Central memory CD8-positive, alpha-beta T cell (primary cell): ENCODE results near the gene ERBB2.
"Not testable (repeated sequence)": the region's sequence is repeated elsewhere in the genome, so short reads cannot be mapped to it uniquely, and the experiment has no call there.

Experiments used
- ATAC-seq: fragments of 150-1000 bp; cut with Tn5 transposase; replicated peaks from 2 replicates; pipeline ENCODE4 v1.10.0; 2022; ENCODE audit warnings: mild to moderate bottlenecking, moderate FRiP score, moderate number of reproducible peaks; ENCODE audit not compliant: poor library complexity, severe bottlenecking; ENCODE audit errors: extremely low read depth
- DNase-seq, 2 donors: peaks; one replicate each; pipeline ENCODE4 v3.0.0; 2021; ENCODE audit warnings: low spot score in 2 of 2
- H3K27ac Mint-ChIP-seq: one replicate; pipeline ENCODE4 v1.8.0; 2022; ENCODE audit warnings: low read depth, mild to moderate bottlenecking, moderate library complexity, mixed read lengths
- H3K27me3 Mint-ChIP-seq: one replicate; pipeline ENCODE4 v1.8.0; 2022; ENCODE audit warnings: mixed read lengths
- H3K36me3 Mint-ChIP-seq: one replicate; pipeline ENCODE4 v1.8.0; 2022; ENCODE audit warnings: mild to moderate bottlenecking, moderate library complexity, mixed read lengths; ENCODE audit not compliant: insufficient read depth
- H3K4me1 Mint-ChIP-seq: one replicate; pipeline ENCODE4 v1.8.0; 2022; ENCODE audit warnings: mixed read lengths
- H3K4me3 Mint-ChIP-seq: one replicate; pipeline ENCODE4 v1.8.0; 2022; ENCODE audit warnings: mild to moderate bottlenecking, moderate library complexity, mixed read lengths
- H3K9me3 Mint-ChIP-seq: one replicate; pipeline ENCODE4 v1.8.0; 2022; ENCODE audit warnings: mixed read lengths

ERBB2 gene

GRCh38 chr17:39722104-39722503 lies 22.2 kb downstream of the ERBB2 start:
- no peak for ATAC-seq
- no peaks in the 10 kb centered on the region for H3K9me3 Mint-ChIP-seq

DNA sequence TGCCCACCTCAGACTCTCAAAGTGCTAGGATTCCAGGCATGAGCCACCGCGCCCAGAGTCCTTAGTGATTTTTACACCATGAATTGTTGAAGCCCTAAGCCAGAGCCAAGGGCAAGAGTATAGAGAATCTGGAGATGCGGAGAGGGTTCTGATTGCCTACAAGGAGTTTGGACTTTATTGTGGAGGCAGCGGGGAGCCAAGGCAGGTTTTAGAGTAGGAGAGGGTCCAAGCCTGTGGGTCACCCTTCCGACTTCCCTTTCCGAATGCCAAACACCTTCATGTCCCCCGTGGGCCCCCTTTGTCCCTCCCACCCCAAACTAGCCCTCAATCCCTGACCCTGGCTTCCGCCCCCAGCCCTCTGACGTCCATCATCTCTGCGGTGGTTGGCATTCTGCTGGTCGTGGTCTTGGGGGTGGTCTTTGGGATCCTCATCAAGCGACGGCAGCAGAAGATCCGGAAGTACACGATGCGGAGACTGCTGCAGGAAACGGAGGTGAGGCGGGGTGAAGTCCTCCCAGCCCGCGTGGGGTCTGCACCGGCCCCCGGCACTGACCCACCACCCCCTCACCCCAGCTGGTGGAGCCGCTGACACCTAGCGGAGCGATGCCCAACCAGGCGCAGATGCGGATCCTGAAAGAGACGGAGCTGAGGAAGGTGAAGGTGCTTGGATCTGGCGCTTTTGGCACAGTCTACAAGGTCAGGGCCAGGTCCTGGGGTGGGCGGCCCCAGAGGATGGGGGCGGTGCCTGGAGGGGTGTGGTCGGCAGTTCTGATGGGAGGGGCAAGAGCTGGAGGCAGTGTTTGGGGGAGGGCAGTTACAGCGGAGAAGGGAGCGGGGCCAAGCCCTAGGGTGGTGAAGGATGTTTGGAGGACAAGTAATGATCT lies 23.3 kb downstream of the ERBB2 start:
- H3K4me3 Mint-ChIP-seq, result no peak overlapping the region

More at GRCh38 chr17:39722104-39722503, 22.2 kb downstream of the ERBB2 start:
- Mint-ChIP-seq H3K27ac (no peak overlapping the region), H3K4me1 (peaks cover 3% of the 10 kb centered on the region), H3K4me3 (no peak overlapping the region), H3K36me3 (peaks cover 3% of the 10 kb centered on the region), H3K27me3 (no peaks in the 10 kb centered on the region)
- no peak for DNase-seq

DNA sequence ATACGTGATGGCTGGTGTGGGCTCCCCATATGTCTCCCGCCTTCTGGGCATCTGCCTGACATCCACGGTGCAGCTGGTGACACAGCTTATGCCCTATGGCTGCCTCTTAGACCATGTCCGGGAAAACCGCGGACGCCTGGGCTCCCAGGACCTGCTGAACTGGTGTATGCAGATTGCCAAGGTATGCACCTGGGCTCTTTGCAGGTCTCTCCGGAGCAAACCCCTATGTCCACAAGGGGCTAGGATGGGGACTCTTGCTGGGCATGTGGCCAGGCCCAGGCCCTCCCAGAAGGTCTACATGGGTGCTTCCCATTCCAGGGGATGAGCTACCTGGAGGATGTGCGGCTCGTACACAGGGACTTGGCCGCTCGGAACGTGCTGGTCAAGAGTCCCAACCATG lies 24.9 kb downstream of the ERBB2 start:
- Mint-ChIP-seq H3K4me3 (no peak overlapping the region), H3K36me3 (peaks cover 16% of the 10 kb centered on the region), H3K4me1 (peaks cover 22% of the 10 kb centered on the region), H3K27ac (no peak overlapping the region), H3K27me3 (no peaks in the 10 kb centered on the region), H3K9me3 (no peaks in the 10 kb centered on the region)
- no peak for DNase-seq
- ATAC-seq, result no peak

More for the DNA sequence above, 23.3 kb downstream of the ERBB2 start:
- Mint-ChIP-seq H3K4me1 (peaks cover 8% of the 10 kb centered on the region), H3K27ac (no peak overlapping the region), H3K27me3 (no peaks in the 10 kb centered on the region), H3K36me3 (peaks cover 8% of the 10 kb centered on the region), H3K9me3 (no peaks in the 10 kb centered on the region)
- ATAC-seq (no peak), DNase-seq (no peak)

- H3K4me3 Mint-ChIP-seq, result not testable (repeated sequence)
These were observed 26.1 kb downstream of the ERBB2 start for GRCh38 chr17:39725923-39726322.

DNA sequence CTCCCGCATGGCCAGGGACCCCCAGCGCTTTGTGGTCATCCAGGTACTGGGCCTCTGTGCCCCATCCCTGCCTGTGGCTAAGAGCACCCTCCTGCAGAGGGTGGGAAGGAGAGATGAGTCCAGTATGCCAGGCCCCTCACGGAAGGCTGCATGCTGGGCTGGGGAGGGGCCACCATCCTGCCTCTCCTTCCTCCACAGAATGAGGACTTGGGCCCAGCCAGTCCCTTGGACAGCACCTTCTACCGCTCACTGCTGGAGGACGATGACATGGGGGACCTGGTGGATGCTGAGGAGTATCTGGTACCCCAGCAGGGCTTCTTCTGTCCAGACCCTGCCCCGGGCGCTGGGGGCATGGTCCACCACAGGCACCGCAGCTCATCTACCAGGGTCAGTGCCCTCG lies 26.8 kb downstream of the ERBB2 start:
- ATAC-seq (no peak), DNase-seq (no peak)
- Mint-ChIP-seq H3K27me3 (no peaks in the 10 kb centered on the region), H3K36me3 (peaks cover 22% of the 10 kb centered on the region), H3K27ac (no peak overlapping the region), H3K9me3 (no peaks in the 10 kb centered on the region), H3K4me1 (peaks cover 26% of the 10 kb centered on the region), H3K4me3 (no peak overlapping the region)

More at GRCh38 chr17:39725923-39726322, 26.1 kb downstream of the ERBB2 start:
- DNase-seq, H3K27me3 Mint-ChIP-seq, H3K9me3 Mint-ChIP-seq, ATAC-seq: not testable (repeated sequence)
- peak overlapping the region; percentile 36 for H3K27ac Mint-ChIP-seq
- H3K36me3 Mint-ChIP-seq, result peaks cover 19% of the 10 kb centered on the region
- peaks cover 26% of the 10 kb centered on the region for H3K4me1 Mint-ChIP-seq

GRCh38 chr17:39727556-39727955 lies 27.7 kb downstream of the ERBB2 start:
- H3K27ac Mint-ChIP-seq, result no peak overlapping the region
- DNase-seq (no peak), ATAC-seq (no peak)
- peaks cover 22% of the 10 kb centered on the region for H3K36me3 Mint-ChIP-seq
- no peaks in the 10 kb centered on the region for H3K9me3 Mint-ChIP-seq
- H3K4me1 Mint-ChIP-seq, result peaks cover 26% of the 10 kb centered on the region
- H3K27me3 Mint-ChIP-seq, result no peaks in the 10 kb centered on the region
- no peak overlapping the region for H3K4me3 Mint-ChIP-seq

DNA sequence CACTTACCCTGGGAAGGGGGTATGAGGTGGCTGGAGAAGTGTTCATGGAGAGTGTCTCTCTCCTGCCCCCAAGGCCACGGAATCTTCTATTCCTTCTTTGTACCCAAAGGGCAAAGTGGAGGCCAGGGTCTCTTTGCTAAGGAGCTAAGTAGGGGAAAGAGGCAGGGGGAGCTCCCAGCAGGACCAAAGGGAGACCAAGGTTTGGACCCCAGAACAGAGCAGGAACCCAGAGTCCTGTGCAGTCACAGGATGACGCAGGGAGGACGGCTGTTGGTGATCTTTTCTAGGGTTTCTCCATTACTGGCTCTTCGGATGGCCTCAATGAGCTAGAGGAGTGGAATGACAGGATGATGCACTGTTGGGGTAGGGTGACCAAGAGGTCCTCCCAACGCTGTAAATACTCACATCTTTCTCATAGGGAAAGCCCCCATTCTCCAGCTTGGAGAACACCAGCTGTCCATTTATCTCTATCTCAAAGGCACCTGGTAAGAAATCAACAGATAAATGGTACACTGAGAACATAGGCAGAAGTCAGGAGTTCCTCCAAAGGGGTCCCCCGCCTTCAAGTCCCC lies 29.5 kb downstream of the ERBB2 start:
- H3K27me3 Mint-ChIP-seq, result no peaks in the 10 kb centered on the region
- H3K27ac Mint-ChIP-seq, result peak overlapping the region; percentile 87
- DNase-seq (no peak), ATAC-seq (no peak)
- peak overlapping the region; percentile 85 for H3K4me3 Mint-ChIP-seq
- no peaks in the 10 kb centered on the region for H3K9me3 Mint-ChIP-seq
- peaks cover 20% of the 10 kb centered on the region for H3K36me3 Mint-ChIP-seq
- H3K4me1 Mint-ChIP-seq, result peaks cover 26% of the 10 kb centered on the region

- ATAC-seq (peak; percentile 94), DNase-seq (peak; percentile 92 to 98)
- Mint-ChIP-seq H3K36me3 (peaks cover 20% of the 10 kb centered on the region), H3K9me3 (no peaks in the 10 kb centered on the region), H3K27ac (peak within 1 kb of the TSS; percentile 87), H3K4me1 (peaks cover 26% of the 10 kb centered on the region), H3K4me3 (peak within 1 kb of the TSS; percentile 85), H3K27me3 (no peaks in the 10 kb centered on the region)
These were observed 30.4 kb downstream of the ERBB2 start, which contains the start of gene MIEN1 for GRCh38 chr17:39730095-39730921. Gene MIEN1, minus strand, starts transcription at chr17:39730532. Its CDS starts 37 bp downstream, at chr17:39730495.

DNA sequence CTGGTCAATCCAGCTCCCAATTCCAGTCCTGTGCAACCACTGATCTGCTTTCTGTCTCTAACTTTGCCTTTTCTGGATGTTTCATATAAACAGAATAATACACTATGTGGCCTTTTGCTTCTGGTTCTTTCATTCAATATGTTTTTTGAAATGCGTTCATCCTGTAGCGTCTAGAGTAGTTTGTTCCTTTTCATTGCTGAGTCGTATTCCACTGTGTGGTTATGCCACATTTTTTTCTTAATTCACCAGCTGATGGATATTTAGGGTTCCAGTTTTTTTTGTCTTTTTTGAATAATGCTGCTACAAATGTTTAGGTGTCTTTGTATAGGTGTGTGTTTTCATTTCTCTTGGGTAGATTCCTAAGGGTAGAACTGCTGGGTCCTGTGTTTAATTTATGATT lies 32.7 kb downstream of the ERBB2 start:
- peak overlapping the region; percentile 46 for H3K27ac Mint-ChIP-seq
- no peak for DNase-seq
- no peak for ATAC-seq
- H3K36me3 Mint-ChIP-seq, result peaks cover 16% of the 10 kb centered on the region
- no peaks in the 10 kb centered on the region for H3K27me3 Mint-ChIP-seq
- peaks cover 18% of the 10 kb centered on the region for H3K4me1 Mint-ChIP-seq
- H3K4me3 Mint-ChIP-seq, result peak overlapping the region; percentile 26
- no peaks in the 10 kb centered on the region for H3K9me3 Mint-ChIP-seq

GRCh38 chr17:39735882-39736281 lies 36.0 kb downstream of the ERBB2 start:
- DNase-seq, result no peak
- H3K4me1 Mint-ChIP-seq, result peaks cover 12% of the 10 kb centered on the region
- no peak for ATAC-seq
- H3K27me3 Mint-ChIP-seq, result peaks cover 29% of the 10 kb centered on the region
- no peaks in the 10 kb centered on the region for H3K9me3 Mint-ChIP-seq
- peaks cover 2% of the 10 kb centered on the region for H3K36me3 Mint-ChIP-seq
- no peak overlapping the region for H3K4me3 Mint-ChIP-seq
- H3K27ac Mint-ChIP-seq, result no peak overlapping the region

DNA sequence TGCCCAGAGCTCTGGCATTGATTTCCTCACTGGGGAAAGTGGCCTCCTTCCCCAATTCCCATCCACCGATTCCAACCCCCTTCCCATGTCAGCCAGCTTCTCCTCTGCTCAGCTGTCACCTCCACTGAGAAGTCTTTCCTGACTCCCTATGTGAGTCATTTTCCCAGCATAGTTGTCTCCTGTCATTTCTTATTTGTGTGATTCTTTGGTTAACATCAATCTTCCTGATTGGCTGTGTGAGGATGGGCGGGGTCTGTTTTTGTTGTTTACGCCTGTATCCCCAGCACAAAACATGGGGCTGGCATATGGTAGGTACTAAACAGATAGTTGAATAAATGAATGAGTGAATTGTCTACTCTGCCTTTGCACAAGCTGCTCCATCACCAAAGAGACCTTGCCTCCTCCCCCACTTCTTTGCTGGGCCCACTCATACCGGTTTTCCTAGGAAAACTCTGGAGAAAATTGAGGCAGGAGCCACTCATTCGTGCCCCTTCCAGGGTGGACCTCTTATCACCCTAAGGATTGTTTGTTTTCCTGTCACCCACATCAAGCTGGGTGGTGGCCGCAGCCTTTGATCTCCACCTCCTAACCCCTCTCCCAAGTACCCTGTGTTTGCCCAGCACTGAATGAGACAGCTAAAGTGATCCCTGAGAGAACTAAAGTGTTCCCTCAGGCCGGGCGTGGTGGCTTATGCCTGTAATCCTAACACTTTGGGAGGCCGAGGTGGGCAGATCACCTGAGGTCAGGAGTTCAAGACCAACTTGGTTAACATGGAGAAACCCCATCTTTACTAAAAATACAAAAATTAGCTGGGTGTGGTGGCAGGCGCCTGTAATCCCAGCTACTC lies 36.7 kb downstream of the ERBB2 start:
- Mint-ChIP-seq H3K27ac (no peak overlapping the region), H3K9me3 (no peaks in the 10 kb centered on the region), H3K27me3 (peaks cover 34% of the 10 kb centered on the region), H3K4me1 (peaks cover 12% of the 10 kb centered on the region), H3K4me3 (no peak overlapping the region), H3K36me3 (no peaks in the 10 kb centered on the region)
- ATAC-seq (no peak), DNase-seq (no peak)
